Adrenal gland (tissue), 12 donors: ENCODE results near the gene TXN2. TPM values are rescaled to one million over a fixed set of nuclear protein-coding genes. Genes with fewer than 3 reads are reported as not detected.

ENCODE experiments used
- DNase-seq, 7 donors: peaks; one replicate each; pipeline ENCODE4 v3.0.0-alpha.2; 2019 to 2020
- H3K27ac ChIP-seq, 5 donors: fragments of 200-600 bp; sonication (generic) in 4 of 5; 1 replicate in 3 of 5; 2 replicates in 2 of 5; pipeline versions ENCODE4 v1.5.1 to v1.8.0; 2016 to 2020; ENCODE audit warnings: mild to moderate bottlenecking in 1 of 5
- H3K27me3 ChIP-seq: fragments of 200-600 bp; 2 replicates; pipeline ENCODE4 v1.8.0; 2021
- H3K36me3 ChIP-seq, 2 donors: fragments of 200-600 bp; replicated peaks in 1 of 2; 1 replicate in 1 of 2; 2 replicates in 1 of 2; pipeline versions ENCODE4 v1.5.1 to v1.8.0; 2018 to 2022
- H3K4me1 ChIP-seq, 2 donors: fragments of 200-600 bp; replicated peaks in 1 of 2; 1 replicate in 1 of 2; 2 replicates in 1 of 2; pipeline versions ENCODE4 v1.5.1 to v1.8.0; 2018 to 2021
- H3K4me3 ChIP-seq, 4 donors: fragments of 200-600 bp; sonication (generic) in 3 of 4; one replicate each; pipeline ENCODE4 v1.5.1; 2016 to 2018
- H3K9me3 ChIP-seq, 3 donors: fragments of 200-600 bp; sonication (generic) in 1 of 3; replicated peaks in 1 of 3; 1 replicate in 2 of 3; 2 replicates in 1 of 3; pipeline versions ENCODE4 v1.5.1 to v1.8.0; 2016 to 2021
- POLR2A ChIP-seq, 2 donors: fragments of 450-650 bp; IDR thresholded peaks; one replicate each; pipeline ENCODE4 v1.6.1; 2017; ENCODE audit warnings: antibody characterized with exemption in 2 of 2, mild to moderate bottlenecking in 2 of 2, moderate library complexity in 1 of 2
- whole genome bisulfite sequencing, 4 donors: extraction: QIAGEN DNeasy Blood & Tissue Kit in 2 of 4; methylation state at CpG; one replicate each; pipeline versions ENCODE4 v1.1.5 to v1.1.7; 2013 to 2017; 5-methylcytosine and 5-hydroxymethylcytosine counted together
- intact Hi-C, 2 donors: fragments of 100-400 bp; cut with DNase I; formaldehyde crosslinking; loops; one replicate each; pipeline versions ENCODE4 v1.14.1 to v1.15.0; 2022 to 2023
- polyA plus RNA-seq, 3 donors: library from polyadenylated mRNA; stranded (reverse); fragments of 200-250 nt in 2 of 3; fragments of 350-450 nt in 1 of 3; fragmentation: Illumina TruSeq in 1 of 3; extraction: RNeasy Lipid Tissue Mini Kit (QIAGEN cat#74804) in 1 of 3; gene quantifications; one replicate each; pipeline ENCODE4 v1.2.3, GENCODE V29; 2013 to 2014
- total RNA-seq, 9 donors: library from RNA; depleted of rRNA in 4 of 9; stranded (reverse); fragments of >200 nt in 4 of 9; fragments of 120-200 nt in 1 of 9; fragmentation: NEBNext Ultra II Directional in 1 of 9; extraction: Animal tissue kit (Norgen Biotek cat#: 25700) in 1 of 9; gene quantifications; one replicate each; pipeline versions ENCODE4 v1.1.0 to v1.2.4, GENCODE V29; 2013 to 2023
- TF ChIP-seq, protein P1 (sequence below), 6 experiments: fragments of 450-650 bp in 4 of 6; fragments of 200-600 bp in 2 of 6; sonication (generic) in 1 of 6; IDR thresholded peaks; 1 replicate in 5 of 6; 2 replicates in 1 of 6; pipeline versions ENCODE4 v1.5.1 to v1.8.0; 2016 to 2021; ENCODE audit warnings: antibody characterized with exemption in 6 of 6, mild to moderate bottlenecking in 2 of 6, moderate library complexity in 1 of 6
- donor health status: healthy with polysubstance abuse.
- donor health status: Bipolar disorder and iron deficiency.
- donor health status: DM: yes; HTN: yes; CAD: no.
- donor health status: DM: no; HTN: no; CAD: no.
- donor health status: DM: no; HTN: no; CAD: no.
- donor health status: DM: yes; HTN: yes; CAD: no.

The TXN2 gene
- total and polyA plus RNA-seq, 12 donors = 160 to 245 (median 202) TPM

DNA sequence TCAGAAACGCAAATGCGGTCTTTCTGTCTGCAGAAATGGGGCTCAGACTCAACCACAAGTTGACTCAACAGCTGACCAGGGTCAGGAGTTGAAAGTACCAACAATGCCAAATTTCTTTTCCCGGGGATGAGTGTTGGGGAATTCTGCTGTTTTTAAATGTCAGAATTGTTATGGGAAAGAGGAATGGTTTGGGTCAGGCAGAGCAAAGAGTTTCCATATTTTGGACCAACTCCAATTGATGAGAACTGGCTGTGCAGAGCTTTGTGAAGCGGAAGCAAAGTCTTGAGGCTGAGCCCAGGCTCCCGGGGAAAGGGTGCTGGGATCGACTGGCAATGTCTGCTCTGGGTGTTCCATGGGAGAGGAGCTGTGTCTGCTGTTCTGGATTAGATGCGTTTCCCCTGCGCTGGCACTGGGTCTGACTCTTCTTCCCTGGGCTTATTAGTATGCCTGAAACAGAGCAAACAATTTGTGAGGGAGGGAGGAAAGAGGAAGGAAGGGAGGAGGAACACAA lies 36.2 kb downstream of the TXN2 start:
- no peaks in the 10 kb centered on the region for H3K9me3 ChIP-seq
- H3K27ac ChIP-seq = peak overlapping the region in 2 of 5 donors; percentile 42 to 43
- 46 to 62% (median 55%) methylated on average over 8 of the region's 8 CpGs for WGBS, 4 donors
- H3K4me3 ChIP-seq = no peak overlapping the region
- peak in 6 of 7 donors; percentile 46 to 74 (median 66) for DNase-seq
- no peaks in the 10 kb centered on the region for H3K27me3 ChIP-seq
- peaks cover 6 to 23% of the 10 kb centered on the region in 2 donors for H3K4me1 ChIP-seq
- intact Hi-C loops = loop anchor here in 1 of 2 donors (10.0 kb wide), 1 partner anchor 50 kb away; no protein-coding TSS in a partner anchor
- TF ChIP-seq POLR2A (IDR thresholded peaks at IDR 0.05) = no peak
- TF ChIP-seq, protein P1, sequence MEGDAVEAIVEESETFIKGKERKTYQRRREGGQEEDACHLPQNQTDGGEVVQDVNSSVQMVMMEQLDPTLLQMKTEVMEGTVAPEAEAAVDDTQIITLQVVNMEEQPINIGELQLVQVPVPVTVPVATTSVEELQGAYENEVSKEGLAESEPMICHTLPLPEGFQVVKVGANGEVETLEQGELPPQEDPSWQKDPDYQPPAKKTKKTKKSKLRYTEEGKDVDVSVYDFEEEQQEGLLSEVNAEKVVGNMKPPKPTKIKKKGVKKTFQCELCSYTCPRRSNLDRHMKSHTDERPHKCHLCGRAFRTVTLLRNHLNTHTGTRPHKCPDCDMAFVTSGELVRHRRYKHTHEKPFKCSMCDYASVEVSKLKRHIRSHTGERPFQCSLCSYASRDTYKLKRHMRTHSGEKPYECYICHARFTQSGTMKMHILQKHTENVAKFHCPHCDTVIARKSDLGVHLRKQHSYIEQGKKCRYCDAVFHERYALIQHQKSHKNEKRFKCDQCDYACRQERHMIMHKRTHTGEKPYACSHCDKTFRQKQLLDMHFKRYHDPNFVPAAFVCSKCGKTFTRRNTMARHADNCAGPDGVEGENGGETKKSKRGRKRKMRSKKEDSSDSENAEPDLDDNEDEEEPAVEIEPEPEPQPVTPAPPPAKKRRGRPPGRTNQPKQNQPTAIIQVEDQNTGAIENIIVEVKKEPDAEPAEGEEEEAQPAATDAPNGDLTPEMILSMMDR (IDR thresholded peaks at IDR 0.05) = no peak
- no peaks in the 10 kb centered on the region for H3K36me3 ChIP-seq

GRCh38 chr22:36443198-36443770 lies 38.2 kb downstream of the TXN2 start:
- Histone ChIP-seq H3K36me3 (no peaks in the 10 kb centered on the region), H3K4me3 (no peak overlapping the region), H3K9me3 (no peaks in the 10 kb centered on the region), H3K27ac (no peak overlapping the region), H3K27me3 (no peaks in the 10 kb centered on the region), H3K4me1 (peaks cover 12 to 27% of the 10 kb centered on the region in 2 donors)
- DNase-seq = no peak
- intact Hi-C loops = loop anchor here in 1 of 2 donors (10.0 kb wide), 1 partner anchor 48 kb away; no protein-coding TSS in a partner anchor
- TF ChIP-seq, protein P1 (IDR thresholded peaks at IDR 0.05) = no peak
- no peak for TF ChIP-seq POLR2A (IDR thresholded peaks at IDR 0.05)
- WGBS, 4 donors = 67 to 77% (median 70%) methylated on average over 8 of the region's 8 CpGs

DNA sequence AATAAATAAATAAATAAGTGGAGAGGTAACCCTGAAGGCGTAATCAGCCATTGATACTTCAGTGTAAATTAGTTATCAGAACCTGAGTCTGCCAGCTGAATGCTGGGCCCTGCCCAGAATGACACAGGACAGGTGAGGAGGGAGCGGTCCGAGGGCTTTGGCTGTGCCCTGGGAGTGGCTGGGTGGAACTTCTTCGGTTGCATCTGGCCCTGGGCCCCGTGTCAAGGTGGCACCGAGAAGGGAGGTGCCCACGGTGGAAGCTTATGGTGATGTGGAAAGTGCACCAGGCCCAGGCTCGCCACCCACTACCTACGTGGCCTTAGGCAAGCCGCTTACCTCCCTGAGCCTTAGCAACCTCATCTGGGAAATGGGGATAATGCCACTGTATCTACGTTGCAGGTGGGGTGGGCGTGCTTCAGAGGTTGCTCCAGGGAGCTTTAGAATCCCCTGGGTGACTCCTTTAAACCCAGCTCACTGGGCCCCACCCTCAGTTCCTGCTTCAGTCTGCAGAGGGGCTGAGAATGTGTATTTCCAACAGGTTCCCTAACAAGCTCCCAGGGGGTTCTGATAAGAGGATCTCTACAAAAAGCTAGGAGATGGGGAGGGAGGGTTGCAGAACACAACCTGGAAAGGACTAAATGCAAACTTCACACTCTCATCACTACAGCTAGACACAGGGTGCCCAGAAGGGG lies 38.8 kb downstream of the TXN2 start:
- no peaks in the 10 kb centered on the region for H3K27me3 ChIP-seq
- H3K27ac ChIP-seq = no peak overlapping the region
- 92 to 97% (median 96%) methylated on average over 11 to 12 of the region's 12 CpGs for WGBS, 4 donors
- no peaks in the 10 kb centered on the region for H3K36me3 ChIP-seq
- H3K4me3 ChIP-seq = no peak overlapping the region
- intact Hi-C loops = loop anchor here in 1 of 2 donors (10.0 kb wide), 1 partner anchor 48 kb away; no protein-coding TSS in a partner anchor
- DNase-seq = no peak
- TF ChIP-seq, protein P1 (IDR thresholded peaks at IDR 0.05) = no peak
- no peak for TF ChIP-seq POLR2A (IDR thresholded peaks at IDR 0.05)
- no peaks in the 10 kb centered on the region for H3K9me3 ChIP-seq
- peaks cover 12 to 27% of the 10 kb centered on the region in 2 donors for H3K4me1 ChIP-seq

- Histone ChIP-seq H3K9me3 (no peaks in the 10 kb centered on the region), H3K4me1 (peaks cover 12 to 25% of the 10 kb centered on the region in 2 donors), H3K4me3 (no peak overlapping the region), H3K27me3 (no peaks in the 10 kb centered on the region), H3K36me3 (no peaks in the 10 kb centered on the region), H3K27ac (peak overlapping the region in 2 of 5 donors; percentile 75 to 79)
- 82 to 89% (median 88%) methylated on average over 8 of the region's 8 CpGs for WGBS, 4 donors
- no peak for DNase-seq
- intact Hi-C loops = loop anchor here in 1 of 2 donors (10.0 kb wide), 1 partner anchor 46 kb away; no protein-coding TSS in a partner anchor
- TF ChIP-seq, protein P1 (IDR thresholded peaks at IDR 0.05) = no peak
- no peak for TF ChIP-seq POLR2A (IDR thresholded peaks at IDR 0.05)
Measured at GRCh38 chr22:36440429-36441002, 40.9 kb downstream of the TXN2 start.
